Chondrocyte (in vitro differentiated cells): ENCODE measurements around the gene LPP. TPM values are rescaled to one million over a fixed set of nuclear protein-coding genes. Genes with fewer than 3 reads are reported as not detected.

ENCODE experiments used
- DNase-seq: peaks from one replicate; pipeline ENCODE4 v3.0.0; 2021; ENCODE audit warnings: mixed read lengths, low spot score
- H3K27ac Mint-ChIP-seq: one replicate; pipeline ENCODE4 v1.8.0; 2021; ENCODE audit warnings: mild to moderate bottlenecking, moderate library complexity, mixed read lengths; ENCODE audit not compliant: unreplicated experiment
- H3K27me3 Mint-ChIP-seq: 2 replicates; pipeline ENCODE4 v1.8.0; 2021; ENCODE audit warnings: low read depth, mixed read lengths
- H3K36me3 Mint-ChIP-seq: 2 replicates; pipeline ENCODE4 v1.8.0; 2021; ENCODE audit warnings: low read depth, mixed read lengths
- H3K4me1 Mint-ChIP-seq: 2 replicates; pipeline ENCODE4 v1.8.0; 2021; ENCODE audit warnings: low read depth, mild to moderate bottlenecking, mixed read lengths
- H3K4me3 Mint-ChIP-seq: one replicate; pipeline ENCODE4 v1.8.0; 2021; ENCODE audit warnings: mild to moderate bottlenecking, moderate library complexity, mixed read lengths; ENCODE audit not compliant: unreplicated experiment
- H3K9me3 Mint-ChIP-seq: 2 replicates; pipeline ENCODE4 v1.8.0; 2021; ENCODE audit warnings: low read depth, mixed read lengths
- total RNA-seq: library from RNA; stranded (reverse); gene quantifications from 3 replicates; pipeline ENCODE4 v1.2.1, GENCODE V29; 2021
- TF ChIP-seq, protein P1 (sequence below): fragments of 200-600 bp; sonication (generic); IDR thresholded peaks from 2 replicates; pipeline ENCODE4 v1.5.0; 2021; ENCODE audit warnings: antibody characterized with exemption, mild to moderate bottlenecking, moderate library complexity

LPP gene
- total RNA-seq, 1 donor from 2014 or later: 295 TPM

DNA sequence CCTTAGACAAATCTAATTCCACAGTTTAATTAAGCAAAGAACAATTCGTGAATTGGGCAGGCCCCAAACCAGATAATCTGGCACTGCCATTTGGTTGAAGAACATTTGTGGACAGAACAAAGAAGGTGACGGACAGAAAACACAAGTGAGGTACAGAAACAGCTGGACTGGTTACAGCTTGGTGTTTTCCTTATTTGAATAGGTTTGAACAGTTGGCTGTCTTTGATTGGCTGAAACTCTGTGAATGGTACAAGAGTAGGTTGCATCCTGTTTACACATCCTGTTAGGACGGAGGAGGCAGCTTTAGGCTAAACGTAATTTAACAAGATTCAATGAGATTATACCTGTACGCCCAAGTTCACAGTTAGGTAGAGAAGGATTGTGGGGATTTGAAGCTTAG, 114.4 kb downstream of the LPP start:
- peaks cover 46% of the 10 kb centered on the region for H3K4me1 Mint-ChIP-seq
- TF ChIP-seq, protein P1, sequence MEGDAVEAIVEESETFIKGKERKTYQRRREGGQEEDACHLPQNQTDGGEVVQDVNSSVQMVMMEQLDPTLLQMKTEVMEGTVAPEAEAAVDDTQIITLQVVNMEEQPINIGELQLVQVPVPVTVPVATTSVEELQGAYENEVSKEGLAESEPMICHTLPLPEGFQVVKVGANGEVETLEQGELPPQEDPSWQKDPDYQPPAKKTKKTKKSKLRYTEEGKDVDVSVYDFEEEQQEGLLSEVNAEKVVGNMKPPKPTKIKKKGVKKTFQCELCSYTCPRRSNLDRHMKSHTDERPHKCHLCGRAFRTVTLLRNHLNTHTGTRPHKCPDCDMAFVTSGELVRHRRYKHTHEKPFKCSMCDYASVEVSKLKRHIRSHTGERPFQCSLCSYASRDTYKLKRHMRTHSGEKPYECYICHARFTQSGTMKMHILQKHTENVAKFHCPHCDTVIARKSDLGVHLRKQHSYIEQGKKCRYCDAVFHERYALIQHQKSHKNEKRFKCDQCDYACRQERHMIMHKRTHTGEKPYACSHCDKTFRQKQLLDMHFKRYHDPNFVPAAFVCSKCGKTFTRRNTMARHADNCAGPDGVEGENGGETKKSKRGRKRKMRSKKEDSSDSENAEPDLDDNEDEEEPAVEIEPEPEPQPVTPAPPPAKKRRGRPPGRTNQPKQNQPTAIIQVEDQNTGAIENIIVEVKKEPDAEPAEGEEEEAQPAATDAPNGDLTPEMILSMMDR: no peak
- DNase-seq: no peak

DNA sequence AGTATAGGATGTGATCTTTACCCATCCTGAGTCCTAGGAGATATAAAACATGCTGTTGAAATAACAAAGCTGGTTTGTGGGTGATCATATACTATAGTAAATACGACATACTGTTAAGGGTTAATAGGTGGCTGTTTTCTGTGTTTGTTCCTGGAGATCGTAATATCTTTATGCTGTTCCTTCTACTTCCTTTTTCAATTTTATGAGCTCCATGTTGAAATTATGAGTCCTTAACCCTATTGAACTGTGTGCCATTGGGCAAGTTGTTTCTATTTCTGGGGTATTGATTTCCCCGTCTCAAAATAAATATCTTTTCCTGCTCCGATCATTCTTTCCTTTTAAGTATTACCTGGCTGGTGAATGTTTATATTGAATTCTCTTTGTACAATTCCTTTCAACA, 115.1 kb downstream of the LPP start:
- Mint-ChIP-seq H3K36me3 (no peaks in the 10 kb centered on the region), H3K4me3 (no peak overlapping the region), H3K4me1 (peaks cover 49% of the 10 kb centered on the region), H3K27me3 (no peaks in the 10 kb centered on the region), H3K9me3 (no peaks in the 10 kb centered on the region), H3K27ac (peak overlapping the region; percentile 88)
- TF ChIP-seq, protein P1: no peak
- no peak for DNase-seq

More for the DNA sequence above, 114.4 kb downstream of the LPP start:
- Mint-ChIP-seq H3K27me3 (no peaks in the 10 kb centered on the region), H3K4me3 (no peak overlapping the region), H3K36me3 (no peaks in the 10 kb centered on the region), H3K27ac (no peak overlapping the region), H3K9me3 (no peaks in the 10 kb centered on the region)

DNA sequence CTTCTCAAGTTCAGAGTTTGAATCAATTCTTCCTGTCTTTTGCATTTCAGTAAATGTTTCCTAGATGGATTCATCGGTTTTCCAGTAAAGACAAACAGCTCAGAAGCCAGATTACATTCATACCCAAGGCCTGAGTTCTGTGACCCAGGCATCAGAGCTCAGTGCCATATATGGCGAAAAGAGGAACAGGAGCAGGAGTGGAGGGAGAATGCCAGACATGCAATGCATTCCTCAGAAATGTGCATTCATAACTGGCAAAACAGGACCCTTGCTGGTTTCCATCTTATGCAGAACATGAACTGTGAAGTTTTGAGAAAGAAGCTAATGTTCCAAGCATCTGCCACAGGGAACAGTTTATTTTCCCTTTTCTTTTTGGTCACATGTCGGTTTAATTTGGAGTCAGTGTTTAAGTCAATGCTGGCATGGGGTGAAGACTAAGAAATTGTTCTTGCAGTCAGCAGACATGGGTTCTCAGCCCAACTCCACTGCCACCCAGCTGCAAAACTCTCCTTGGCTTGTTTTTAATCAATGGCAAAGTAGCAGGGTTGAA, 116.5 kb downstream of the LPP start:
- no peaks in the 10 kb centered on the region for H3K36me3 Mint-ChIP-seq
- peak overlapping the region; percentile 13 for H3K4me3 Mint-ChIP-seq
- TF ChIP-seq, protein P1: peak; percentile 47
- no peaks in the 10 kb centered on the region for H3K27me3 Mint-ChIP-seq
- DNase-seq: no peak
- H3K27ac Mint-ChIP-seq: peak overlapping the region; percentile 88
- H3K4me1 Mint-ChIP-seq: peaks cover 62% of the 10 kb centered on the region
- no peaks in the 10 kb centered on the region for H3K9me3 Mint-ChIP-seq

DNA sequence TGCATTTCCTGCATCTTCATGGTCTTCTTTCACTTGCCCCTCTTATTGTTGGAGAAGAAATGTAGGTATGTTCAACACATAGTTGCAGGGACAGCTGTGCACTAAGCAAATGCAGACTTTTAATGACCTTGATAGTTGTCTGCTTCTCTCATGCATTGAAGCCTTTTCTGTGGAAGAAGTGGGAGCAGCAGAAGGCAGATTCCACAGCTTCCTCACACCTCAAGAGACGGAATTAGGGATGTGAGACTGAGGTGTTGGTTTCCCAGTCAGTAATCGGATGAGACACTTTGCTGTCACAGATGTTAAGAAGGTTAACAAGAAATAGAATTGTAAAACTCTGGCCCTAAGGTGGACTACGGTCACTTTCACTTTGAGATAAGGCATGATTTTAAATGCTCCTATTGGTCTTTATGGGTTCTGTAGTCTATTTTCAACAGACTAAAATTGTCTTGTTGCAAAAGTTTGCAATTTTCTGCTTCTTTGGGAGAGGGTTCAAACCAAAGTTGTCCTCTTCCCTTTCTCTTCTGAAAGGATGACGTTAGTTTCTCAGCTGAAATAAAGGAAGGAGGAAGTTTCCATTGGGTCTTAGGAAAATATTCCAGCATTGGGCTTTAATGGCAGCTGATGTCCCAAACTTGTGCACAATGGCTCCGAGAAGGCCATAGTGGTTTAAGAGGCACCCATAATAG, 117.4 kb downstream of the LPP start:
- TF ChIP-seq, protein P1: no peak
- H3K4me1 Mint-ChIP-seq: peaks cover 69% of the 10 kb centered on the region
- peaks cover 4% of the 10 kb centered on the region for H3K36me3 Mint-ChIP-seq
- no peaks in the 10 kb centered on the region for H3K9me3 Mint-ChIP-seq
- H3K27me3 Mint-ChIP-seq: no peaks in the 10 kb centered on the region
- H3K4me3 Mint-ChIP-seq: peak overlapping the region; percentile 5
- no peak for DNase-seq
- H3K27ac Mint-ChIP-seq: peak overlapping the region; percentile 88

DNA sequence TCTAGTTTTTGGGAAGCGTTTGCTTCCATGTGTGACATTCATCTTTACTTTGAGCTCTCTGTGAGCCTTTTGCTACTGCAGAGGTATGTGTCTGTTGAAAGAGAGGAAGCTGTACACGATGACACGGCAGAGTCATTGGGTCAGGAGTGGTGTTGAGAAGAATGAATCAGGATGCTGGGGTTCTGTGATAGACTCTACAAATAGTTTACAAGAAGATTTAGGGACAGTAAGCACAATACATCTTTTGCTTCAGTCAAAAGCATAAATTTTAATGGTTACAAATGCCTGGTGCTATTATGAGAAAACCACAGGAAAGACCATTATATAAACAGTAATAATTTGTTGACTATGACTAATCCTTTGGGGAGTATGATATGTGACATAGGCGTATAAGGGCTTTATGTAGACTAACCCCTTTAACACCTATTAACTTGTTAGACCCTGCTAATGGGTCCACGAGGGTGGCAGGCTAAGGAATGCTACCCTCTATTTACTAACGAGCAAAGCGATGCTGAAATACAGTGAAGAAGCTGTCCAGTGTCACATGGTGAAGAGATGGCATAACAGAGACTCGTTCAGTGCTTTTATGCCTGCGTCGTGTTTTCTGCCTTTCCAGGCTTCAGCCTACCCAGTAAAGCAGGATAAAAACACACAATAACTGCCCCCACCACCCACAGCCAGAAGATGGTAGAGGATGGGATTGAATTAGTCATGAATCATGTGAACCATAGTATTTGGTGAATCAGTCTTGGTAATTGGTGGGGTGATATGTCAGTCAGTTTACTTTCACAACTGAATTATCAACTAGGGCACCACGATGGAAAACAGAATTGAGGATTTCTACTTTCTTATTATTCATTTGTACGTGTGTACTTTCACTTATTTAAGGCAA, 118.8 kb downstream of the LPP start:
- no peak for DNase-seq
- H3K4me3 Mint-ChIP-seq: no peak overlapping the region
- H3K9me3 Mint-ChIP-seq: no peaks in the 10 kb centered on the region
- TF ChIP-seq, protein P1: no peak
- H3K4me1 Mint-ChIP-seq: peaks cover 72% of the 10 kb centered on the region
- H3K27me3 Mint-ChIP-seq: no peaks in the 10 kb centered on the region
- peak overlapping the region; percentile 88 for H3K27ac Mint-ChIP-seq
- H3K36me3 Mint-ChIP-seq: peaks cover 6% of the 10 kb centered on the region
